Measurements from ENCODE around the gene SLC25A48. TPM values are rescaled to one million over a fixed set of nuclear protein-coding genes. Genes with fewer than 3 reads are reported as not detected.

SLC25A48 gene
- total RNA-seq, 2 experiments from 2014 or later: not detected

- no peak for DNase-seq
- H3K27ac Mint-ChIP-seq: no peak overlapping the region
- ChIA-PET CTCF (no interaction called here), POLR2A (no interaction called here)
- intact Hi-C loops (cut with DNase I, micrococcal nuclease): no loop called here
- H3K36me3 Mint-ChIP-seq (ENCODE audit: low read depth): no peaks in the 10 kb centered on the region
- H3K4me3 Mint-ChIP-seq: no peak overlapping the region
- H3K4me1 Mint-ChIP-seq: no peaks in the 10 kb centered on the region
- no peak for ATAC-seq
- H3K9me3 Mint-ChIP-seq (ENCODE audit: low read depth): no peaks in the 10 kb centered on the region
- H3K27me3 Mint-ChIP-seq: peaks cover 4% of the 10 kb centered on the region
These were observed 10.6 kb upstream of the SLC25A48 start for GRCh38 chr5:135823881-135824280.

- intact Hi-C loops (cut with DNase I, micrococcal nuclease): no loop called here
- ATAC-seq (no peak), DNase-seq (no peak)
- peaks cover 8% of the 10 kb centered on the region for H3K27me3 Mint-ChIP-seq
- ChIA-PET CTCF (interaction anchor here (0.7 kb wide), 1 partner anchor 700 kb away, joined by 3 read pairs; no protein-coding TSS in a partner anchor), POLR2A (no interaction called here)
- no peaks in the 10 kb centered on the region for H3K36me3 Mint-ChIP-seq (ENCODE audit: low read depth)
- no peaks in the 10 kb centered on the region for H3K9me3 Mint-ChIP-seq (ENCODE audit: low read depth)
- no peak overlapping the region for H3K4me3 Mint-ChIP-seq
- no peaks in the 10 kb centered on the region for H3K4me1 Mint-ChIP-seq
- H3K27ac Mint-ChIP-seq: no peak overlapping the region
These were observed 9.9 kb upstream of the SLC25A48 start for GRCh38 chr5:135824541-135825041.

GRCh38 chr5:135825373-135826220, 8.9 kb upstream of the SLC25A48 start:
- intact Hi-C loops (cut with DNase I, micrococcal nuclease): no loop called here
- POLR2A ChIA-PET: no interaction called here
- Mint-ChIP-seq H3K4me1 (no peaks in the 10 kb centered on the region), H3K4me3 (no peak overlapping the region), H3K9me3 (ENCODE audit: low read depth) (no peaks in the 10 kb centered on the region), H3K27me3 (peaks cover 16% of the 10 kb centered on the region), H3K27ac (no peak overlapping the region), H3K36me3 (ENCODE audit: low read depth) (no peaks in the 10 kb centered on the region)
- ATAC-seq (no peak), DNase-seq (no peak)
- CTCF ChIA-PET: interaction anchor here (0.7 kb wide), 1 partner anchor 701 kb away, joined by 3 read pairs; no protein-coding TSS in a partner anchor

- H3K9me3 Mint-ChIP-seq (ENCODE audit: low read depth): no peaks in the 10 kb centered on the region
- ATAC-seq (no peak), DNase-seq (no peak)
- H3K27me3 Mint-ChIP-seq: peaks cover 20% of the 10 kb centered on the region
- POLR2A ChIA-PET: no interaction called here
- no peaks in the 10 kb centered on the region for H3K4me1 Mint-ChIP-seq
- H3K27ac Mint-ChIP-seq: no peak overlapping the region
- CTCF ChIA-PET: no interaction called here
- H3K4me3 Mint-ChIP-seq: no peak overlapping the region
- intact Hi-C loops (cut with DNase I, micrococcal nuclease): no loop called here
- no peaks in the 10 kb centered on the region for H3K36me3 Mint-ChIP-seq (ENCODE audit: low read depth)
These were observed 8.3 kb upstream of the SLC25A48 start for GRCh38 chr5:135826221-135826525.

GRCh38 chr5:135826994-135827671, 7.3 kb upstream of the SLC25A48 start:
- DNase-seq: no peak

GRCh38 chr5:135827965-135828781, 6.3 kb upstream of the SLC25A48 start:
- intact Hi-C loops (cut with DNase I, micrococcal nuclease): no loop called here
- H3K27ac Mint-ChIP-seq: no peak overlapping the region
- H3K4me3 Mint-ChIP-seq: no peak overlapping the region
- H3K36me3 Mint-ChIP-seq (ENCODE audit: low read depth): no peaks in the 10 kb centered on the region
- POLR2A ChIA-PET: no interaction called here
- CTCF ChIA-PET: interaction anchor here (0.5 to 1.1 kb wide), 4 partner anchors 172 to 312 kb away, joined by 3 to 4 read pairs (median 4); no protein-coding TSS in a partner anchor
- ATAC-seq: no peak
- DNase-seq: no peak
- no peaks in the 10 kb centered on the region for H3K9me3 Mint-ChIP-seq (ENCODE audit: low read depth)
- H3K4me1 Mint-ChIP-seq: no peaks in the 10 kb centered on the region
- peaks cover 38% of the 10 kb centered on the region for H3K27me3 Mint-ChIP-seq

More at GRCh38 chr5:135826994-135827671, 7.3 kb upstream of the SLC25A48 start:
- Mint-ChIP-seq H3K4me1 (no peaks in the 10 kb centered on the region), H3K36me3 (ENCODE audit: low read depth) (no peaks in the 10 kb centered on the region), H3K27me3 (peaks cover 29% of the 10 kb centered on the region), H3K9me3 (ENCODE audit: low read depth) (no peaks in the 10 kb centered on the region), H3K4me3 (no peak overlapping the region), H3K27ac (no peak overlapping the region)
- POLR2A ChIA-PET: no interaction called here
- CTCF ChIA-PET: interaction anchor here (0.6 kb wide), 1 partner anchor 193 kb away, joined by 4 read pairs; no protein-coding TSS in a partner anchor
- no peak for ATAC-seq
- intact Hi-C loops (cut with DNase I, micrococcal nuclease): no loop called here

- H3K4me1 Mint-ChIP-seq: no peaks in the 10 kb centered on the region
- DNase-seq (no peak), ATAC-seq (no peak)
- no peaks in the 10 kb centered on the region for H3K9me3 Mint-ChIP-seq (ENCODE audit: low read depth)
- POLR2A ChIA-PET: no interaction called here
- peaks cover 36% of the 10 kb centered on the region for H3K27me3 Mint-ChIP-seq
- intact Hi-C loops (cut with DNase I, micrococcal nuclease): no loop called here
- CTCF ChIA-PET: interaction anchor here (0.5 to 1.1 kb wide), 3 partner anchors 173 to 312 kb away, joined by 3 to 4 read pairs (median 3); no protein-coding TSS in a partner anchor
- H3K27ac Mint-ChIP-seq: no peak overlapping the region
- no peaks in the 10 kb centered on the region for H3K36me3 Mint-ChIP-seq (ENCODE audit: low read depth)
- no peak overlapping the region for H3K4me3 Mint-ChIP-seq
These were observed 5.7 kb upstream of the SLC25A48 start for GRCh38 chr5:135828782-135829127.

GRCh38 chr5:135829179-135829578, 5.3 kb upstream of the SLC25A48 start:
- H3K36me3 Mint-ChIP-seq (ENCODE audit: low read depth): no peaks in the 10 kb centered on the region
- ChIA-PET CTCF (interaction anchor here (0.7 to 2.2 kb wide), 2 partner anchors 173 to 268 kb away, joined by 3 to 27 read pairs; no protein-coding TSS in a partner anchor), POLR2A (no interaction called here)
- H3K4me3 Mint-ChIP-seq: no peak overlapping the region
- intact Hi-C loops (cut with DNase I, micrococcal nuclease): no loop called here
- peaks cover 39% of the 10 kb centered on the region for H3K27me3 Mint-ChIP-seq
- no peaks in the 10 kb centered on the region for H3K9me3 Mint-ChIP-seq (ENCODE audit: low read depth)
- H3K27ac Mint-ChIP-seq: no peak overlapping the region
- ATAC-seq: no peak
- no peak for DNase-seq
- peaks cover 2% of the 10 kb centered on the region for H3K4me1 Mint-ChIP-seq

- intact Hi-C loops (cut with DNase I, micrococcal nuclease): loop anchor here (1.0 kb wide), 3 partner anchors 269 to 364 kb away; no protein-coding TSS in a partner anchor
- Mint-ChIP-seq H3K27me3 (peaks cover 44% of the 10 kb centered on the region), H3K9me3 (ENCODE audit: low read depth) (no peaks in the 10 kb centered on the region), H3K27ac (no peak overlapping the region), H3K36me3 (ENCODE audit: low read depth) (no peaks in the 10 kb centered on the region), H3K4me3 (no peak overlapping the region), H3K4me1 (peaks cover 3% of the 10 kb centered on the region)
- peak; percentile 57 for ATAC-seq
- peak; percentile 77 for DNase-seq
- ChIA-PET POLR2A (no interaction called here), CTCF (interaction anchor here (0.5 to 2.2 kb wide), 22 partner anchors 9 to 1105 kb away, joined by 3 to 27 read pairs (median 3); no protein-coding TSS in a partner anchor)
These were observed 4.6 kb upstream of the SLC25A48 start for GRCh38 chr5:135829681-135830383.

GRCh38 chr5:135830384-135830700, 4.1 kb upstream of the SLC25A48 start:
- Mint-ChIP-seq H3K4me3 (no peak overlapping the region), H3K27me3 (peaks cover 48% of the 10 kb centered on the region), H3K9me3 (ENCODE audit: low read depth) (no peaks in the 10 kb centered on the region), H3K36me3 (ENCODE audit: low read depth) (no peaks in the 10 kb centered on the region), H3K27ac (no peak overlapping the region), H3K4me1 (peaks cover 3% of the 10 kb centered on the region)
- POLR2A ChIA-PET: no interaction called here
- ATAC-seq (no peak), DNase-seq (no peak)
- CTCF ChIA-PET: interaction anchor here (0.5 to 2.2 kb wide), 22 partner anchors 9 to 1105 kb away, joined by 3 to 27 read pairs (median 3); no protein-coding TSS in a partner anchor
- intact Hi-C loops (cut with DNase I, micrococcal nuclease): loop anchor here (1.0 kb wide), 3 partner anchors 269 to 364 kb away; no protein-coding TSS in a partner anchor
